Dendritic cell treated with granulocyte-macrophage colony-stimulating factor and Interleukin-4, amounts not matched to agents 40 ng/mL and 50 ng/mL, for 4 days (primary cell): Measurements from ENCODE around the gene HEATR5A.
"Not testable (repeated sequence)": the region's sequence is repeated elsewhere in the genome, so short reads cannot be mapped to it uniquely, and the experiment has no call there.

ENCODE experiments used
- H3K27ac Mint-ChIP-seq: one replicate; pipeline ENCODE4 v1.8.0; 2022; ENCODE audit warnings: mild to moderate bottlenecking, mixed read lengths
- H3K27me3 Mint-ChIP-seq: one replicate; pipeline ENCODE4 v1.8.0; 2022; ENCODE audit warnings: mild to moderate bottlenecking, mixed read lengths
- H3K36me3 Mint-ChIP-seq: one replicate; pipeline ENCODE4 v1.8.0; 2022; ENCODE audit warnings: low read depth, mixed read lengths
- H3K4me1 Mint-ChIP-seq: one replicate; pipeline ENCODE4 v1.8.0; 2022; ENCODE audit warnings: low read depth, mixed read lengths
- H3K4me3 Mint-ChIP-seq: one replicate; pipeline ENCODE4 v1.8.0; 2022; ENCODE audit warnings: mild to moderate bottlenecking, moderate library complexity, mixed read lengths
- H3K9me3 Mint-ChIP-seq: one replicate; pipeline ENCODE4 v1.8.0; 2022; ENCODE audit warnings: mixed read lengths
- intact Hi-C: fragments of 100-400 bp; cut with micrococcal nuclease; formaldehyde crosslinking; loops from one replicate; pipeline ENCODE4 v1.15.0; 2022

Gene HEATR5A

GRCh38 chr14:31357279-31357678 lies 63.1 kb downstream of the HEATR5A start:
- H3K27ac Mint-ChIP-seq, result no peak overlapping the region
- intact Hi-C loops, result loop anchor here (2.0 to 10.0 kb wide), 4 partner anchors 62 to 232 kb away; no protein-coding TSS in a partner anchor
- H3K4me1 Mint-ChIP-seq, result peaks cover 6% of the 10 kb centered on the region
- no peaks in the 10 kb centered on the region for H3K27me3 Mint-ChIP-seq
- H3K36me3 Mint-ChIP-seq, result peaks cover 74% of the 10 kb centered on the region
- no peak overlapping the region for H3K4me3 Mint-ChIP-seq
- no peaks in the 10 kb centered on the region for H3K9me3 Mint-ChIP-seq

DNA sequence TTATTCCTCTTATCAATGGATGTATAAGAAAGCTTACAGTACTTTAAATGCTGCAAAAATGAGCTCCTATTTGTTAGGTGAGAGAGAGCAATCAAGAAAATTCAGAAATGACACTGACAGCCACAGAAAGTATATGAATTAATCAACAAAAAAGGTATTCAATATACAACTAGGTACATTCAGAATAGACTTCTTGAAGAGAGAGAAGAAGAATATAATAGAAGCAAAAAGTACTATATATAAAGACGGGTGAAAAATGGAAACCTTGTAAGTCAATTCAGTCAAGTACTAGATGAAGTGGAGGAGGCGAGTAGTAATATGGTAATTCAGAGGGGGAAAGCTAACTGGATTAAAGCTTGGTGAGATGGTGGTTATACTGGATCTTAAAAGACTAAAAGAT lies 74.3 kb downstream of the HEATR5A start:
- intact Hi-C loops, result loop anchor here (10.0 kb wide), 1 partner anchor 411 kb away; no protein-coding TSS in a partner anchor

DNA sequence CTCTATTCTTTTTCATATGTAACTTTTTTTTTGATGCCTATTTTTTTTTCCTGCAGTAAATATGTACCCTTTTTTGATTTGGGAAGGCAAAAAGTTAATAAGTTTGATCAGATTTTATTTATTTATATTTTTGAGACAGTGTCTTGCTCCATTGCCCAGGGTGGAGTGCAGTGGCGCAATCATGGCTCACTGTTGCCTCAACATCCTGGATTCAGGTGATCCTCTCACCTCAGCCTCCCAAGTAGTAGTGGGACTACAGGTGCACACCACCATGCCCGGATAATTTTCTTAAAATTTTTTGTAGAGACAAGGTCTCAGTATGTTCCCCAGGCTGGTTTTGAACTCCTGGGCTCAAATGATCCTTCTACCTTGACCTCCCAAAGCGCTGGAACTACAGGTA lies 79.1 kb downstream of the HEATR5A start:
- no peaks in the 10 kb centered on the region for H3K4me1 Mint-ChIP-seq
- no peak overlapping the region for H3K27ac Mint-ChIP-seq
- H3K4me3 Mint-ChIP-seq, result no peak overlapping the region
- peaks cover 72% of the 10 kb centered on the region for H3K36me3 Mint-ChIP-seq
- H3K9me3 Mint-ChIP-seq, result no peaks in the 10 kb centered on the region
- H3K27me3 Mint-ChIP-seq, result no peaks in the 10 kb centered on the region
- intact Hi-C loops, result loop anchor here (10.0 kb wide), 1 partner anchor 406 kb away; no protein-coding TSS in a partner anchor

More for the DNA sequence above, 74.3 kb downstream of the HEATR5A start:
- Mint-ChIP-seq H3K4me3 (no peak overlapping the region), H3K27me3 (no peaks in the 10 kb centered on the region), H3K9me3 (no peaks in the 10 kb centered on the region), H3K4me1 (no peaks in the 10 kb centered on the region), H3K27ac (no peak overlapping the region), H3K36me3 (peaks cover 79% of the 10 kb centered on the region)

- Mint-ChIP-seq H3K4me1 (no peaks in the 10 kb centered on the region), H3K27ac (no peak overlapping the region), H3K36me3 (peaks cover 69% of the 10 kb centered on the region), H3K9me3 (no peaks in the 10 kb centered on the region), H3K27me3 (no peaks in the 10 kb centered on the region), H3K4me3 (no peak overlapping the region)
- intact Hi-C loops, result loop anchor here (10.0 kb wide), 1 partner anchor 406 kb away; no protein-coding TSS in a partner anchor
Measured at GRCh38 chr14:31340297-31341063, 79.9 kb downstream of the HEATR5A start.

- no peaks in the 10 kb centered on the region for H3K27me3 Mint-ChIP-seq
- no peaks in the 10 kb centered on the region for H3K4me1 Mint-ChIP-seq
- intact Hi-C loops, result loop anchor here (10.0 kb wide), 1 partner anchor 405 kb away; no protein-coding TSS in a partner anchor
- no peak overlapping the region for H3K4me3 Mint-ChIP-seq
- H3K9me3 Mint-ChIP-seq, result no peaks in the 10 kb centered on the region
- peaks cover 68% of the 10 kb centered on the region for H3K36me3 Mint-ChIP-seq
- H3K27ac Mint-ChIP-seq, result no peak overlapping the region
Measured at GRCh38 chr14:31339743-31340142, 80.6 kb downstream of the HEATR5A start.

DNA sequence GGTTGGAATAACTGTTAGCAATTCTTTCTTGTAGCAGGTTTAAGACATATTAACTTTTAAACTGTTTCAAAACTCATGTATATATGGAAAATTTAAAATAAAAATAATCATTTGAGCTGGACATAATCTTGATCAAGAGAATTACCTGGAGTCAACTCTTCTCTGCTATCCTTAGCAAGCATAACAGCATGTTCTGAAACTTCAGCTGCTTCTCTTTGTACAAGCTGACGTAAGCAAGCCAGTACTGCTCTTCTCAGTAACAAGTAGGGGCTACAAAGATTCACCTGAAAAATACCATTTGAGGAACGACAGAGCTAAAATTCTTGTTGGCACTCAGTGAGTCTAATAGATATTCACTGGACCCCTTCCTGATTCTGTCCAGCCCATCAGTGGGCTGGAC lies 83.0 kb downstream of the HEATR5A start:
- peaks cover 76% of the 10 kb centered on the region for H3K36me3 Mint-ChIP-seq
- H3K9me3 Mint-ChIP-seq, result peaks cover 3% of the 10 kb centered on the region
- intact Hi-C loops, result no loop called here
- H3K27me3 Mint-ChIP-seq, result no peaks in the 10 kb centered on the region
- no peaks in the 10 kb centered on the region for H3K4me1 Mint-ChIP-seq
- H3K4me3 Mint-ChIP-seq, result no peak overlapping the region
- no peak overlapping the region for H3K27ac Mint-ChIP-seq

DNA sequence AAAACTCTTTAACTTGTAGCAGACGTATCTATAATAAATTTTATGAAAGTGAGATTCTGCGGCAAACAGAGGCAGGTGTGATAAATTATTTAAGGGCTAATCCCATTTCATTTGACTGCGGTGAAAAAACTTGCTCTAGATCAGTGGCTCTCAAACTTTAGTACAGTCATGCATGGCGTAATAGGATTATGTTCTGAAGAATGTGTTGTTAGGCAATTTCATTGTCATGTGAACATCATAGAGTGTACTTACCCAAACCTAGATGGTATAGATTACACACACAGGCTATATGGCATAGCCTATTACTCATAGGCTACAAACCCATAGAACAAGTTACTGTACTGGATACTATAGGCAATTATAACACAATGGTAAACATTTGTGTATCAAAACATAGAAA lies 83.7 kb downstream of the HEATR5A start:
- intact Hi-C loops, result no loop called here
- Mint-ChIP-seq H3K4me3 (no peak overlapping the region), H3K27me3 (no peaks in the 10 kb centered on the region), H3K4me1 (no peaks in the 10 kb centered on the region), H3K36me3 (peaks cover 76% of the 10 kb centered on the region), H3K9me3 (peaks cover 10% of the 10 kb centered on the region), H3K27ac (no peak overlapping the region)

GRCh38 chr14:31331395-31331794 lies 89.0 kb downstream of the HEATR5A start:
- H3K9me3 Mint-ChIP-seq, result peaks cover 24% of the 10 kb centered on the region
- H3K27ac Mint-ChIP-seq, H3K4me3 Mint-ChIP-seq, H3K4me1 Mint-ChIP-seq, intact Hi-C loops, H3K27me3 Mint-ChIP-seq: not testable (repeated sequence)
- H3K36me3 Mint-ChIP-seq, result peaks cover 81% of the 10 kb centered on the region

DNA sequence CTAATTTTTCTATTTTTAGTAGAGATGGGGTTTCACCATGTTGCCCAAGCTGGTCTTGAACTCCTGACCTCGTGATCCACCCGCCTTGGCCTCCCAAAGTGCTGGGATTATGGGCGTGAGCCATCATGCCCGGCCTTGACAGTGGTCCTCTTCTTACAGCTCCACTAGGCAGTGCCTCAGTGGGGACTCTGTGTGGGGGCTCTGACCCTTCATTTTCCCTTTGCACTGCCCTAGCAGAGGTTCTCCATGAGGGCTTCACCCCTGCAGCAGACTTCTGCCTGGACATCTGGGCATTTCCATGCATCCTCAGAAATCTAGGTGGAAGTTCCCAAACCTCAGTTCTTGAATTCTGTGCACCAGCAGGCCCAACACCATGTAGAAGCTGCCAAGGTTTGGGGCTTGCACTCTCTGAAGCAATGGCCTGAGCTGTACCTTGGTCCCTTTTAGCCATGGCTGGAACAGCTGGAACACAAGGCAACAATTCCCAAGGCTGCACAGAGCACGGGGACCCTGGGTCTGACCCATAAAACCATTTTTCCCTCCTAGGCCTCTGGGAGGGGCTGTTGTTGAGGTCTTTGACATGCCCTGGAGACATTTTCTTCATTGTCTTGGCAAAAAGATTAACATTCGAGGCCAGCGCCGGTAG lies 90.4 kb downstream of the HEATR5A start:
- Mint-ChIP-seq H3K9me3 (peaks cover 24% of the 10 kb centered on the region), H3K36me3 (peaks cover 72% of the 10 kb centered on the region)
- H3K4me1 Mint-ChIP-seq, H3K4me3 Mint-ChIP-seq, intact Hi-C loops, H3K27me3 Mint-ChIP-seq, H3K27ac Mint-ChIP-seq: not testable (repeated sequence)

- Mint-ChIP-seq H3K27ac (no peak overlapping the region), H3K36me3 (peaks cover 61% of the 10 kb centered on the region), H3K4me3 (no peak overlapping the region), H3K27me3 (no peaks in the 10 kb centered on the region), H3K4me1 (no peaks in the 10 kb centered on the region), H3K9me3 (peaks cover 8% of the 10 kb centered on the region)
- intact Hi-C loops, result no loop called here
Measured at GRCh38 chr14:31326111-31326510, 94.2 kb downstream of the HEATR5A start.

DNA sequence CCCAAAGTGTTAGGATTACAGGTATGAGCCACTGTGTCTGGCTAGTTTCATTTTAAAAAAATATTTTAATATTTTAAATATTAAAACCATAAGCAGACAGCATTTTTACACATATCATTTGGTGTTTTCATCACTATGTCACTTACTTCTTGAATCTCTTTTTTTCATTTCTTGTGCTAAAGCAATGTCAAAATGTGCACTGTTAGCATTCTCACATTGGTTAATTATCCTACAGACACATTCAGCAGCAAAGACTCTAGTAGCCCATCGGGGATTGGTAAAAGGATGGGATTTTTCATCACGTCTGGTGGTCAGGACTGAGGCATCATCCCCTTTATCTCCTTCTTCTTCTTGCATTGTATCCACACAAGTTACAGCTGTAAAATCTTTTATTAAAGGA lies 96.9 kb downstream of the HEATR5A start:
- Mint-ChIP-seq H3K9me3 (no peaks in the 10 kb centered on the region), H3K4me3 (no peak overlapping the region), H3K27ac (no peak overlapping the region), H3K4me1 (no peaks in the 10 kb centered on the region), H3K27me3 (no peaks in the 10 kb centered on the region), H3K36me3 (peaks cover 61% of the 10 kb centered on the region)
- intact Hi-C loops, result no loop called here

- H3K27me3 Mint-ChIP-seq, result no peaks in the 10 kb centered on the region
- H3K36me3 Mint-ChIP-seq, result peaks cover 78% of the 10 kb centered on the region
- intact Hi-C loops, result no loop called here
- peak overlapping the region; percentile 7 for H3K27ac Mint-ChIP-seq
- H3K9me3 Mint-ChIP-seq, result no peaks in the 10 kb centered on the region
- H3K4me3 Mint-ChIP-seq, result no peak overlapping the region
- H3K4me1 Mint-ChIP-seq, result no peaks in the 10 kb centered on the region
Measured at GRCh38 chr14:31320922-31321766, 99.2 kb downstream of the HEATR5A start.

- Mint-ChIP-seq H3K27me3 (no peaks in the 10 kb centered on the region), H3K4me1 (no peaks in the 10 kb centered on the region), H3K4me3 (no peak overlapping the region), H3K27ac (no peak overlapping the region), H3K9me3 (no peaks in the 10 kb centered on the region), H3K36me3 (peaks cover 87% of the 10 kb centered on the region)
- intact Hi-C loops, result no loop called here
Measured at GRCh38 chr14:31320216-31320615, 100.1 kb downstream of the HEATR5A start.

GRCh38 chr14:31319701-31320100 lies 100.6 kb downstream of the HEATR5A start:
- Mint-ChIP-seq H3K9me3 (no peaks in the 10 kb centered on the region), H3K4me3 (no peak overlapping the region), H3K36me3 (peaks cover 89% of the 10 kb centered on the region), H3K4me1 (no peaks in the 10 kb centered on the region), H3K27ac (no peak overlapping the region), H3K27me3 (no peaks in the 10 kb centered on the region)
- intact Hi-C loops, result no loop called here
